Loucy (cell line): ENCODE measurements around the gene SLC9A6.

Experiments used
- H2AFZ ChIP-seq: fragments of 200-600 bp; sonication (generic); 2 replicates; pipeline ENCODE4 v1.6.0; 2016; ENCODE audit warnings: antibody characterized with exemption, mild to moderate bottlenecking, low read length, moderate library complexity
- H3F3A ChIP-seq: fragments of 200-600 bp; 2 replicates; pipeline ENCODE4 v1.6.0; 2016; ENCODE audit warnings: antibody characterized with exemption, low read depth, mild to moderate bottlenecking
- H3K27me3 ChIP-seq: fragments of 200-600 bp; sonication (generic); 2 replicates; pipeline ENCODE4 v1.6.1; 2014; ENCODE audit warnings: low read length, mild to moderate bottlenecking; ENCODE audit not compliant: insufficient read depth, poor library complexity, severe bottlenecking
- H3K36me3 ChIP-seq: fragments of 200-600 bp; sonication (generic); 2 replicates; pipeline ENCODE4 v1.6.1; 2016; ENCODE audit warnings: low read length; ENCODE audit not compliant: insufficient read depth
- H3K4me1 ChIP-seq: fragments of 200-600 bp; sonication (generic); 2 replicates; pipeline ENCODE4 v1.5.1; 2014; ENCODE audit warnings: low read length, mild to moderate bottlenecking; ENCODE audit not compliant: insufficient read depth, poor library complexity, severe bottlenecking
- H3K4me2 ChIP-seq: fragments of 200-600 bp; sonication (generic); 2 replicates; pipeline ENCODE4 v1.6.0; 2014; ENCODE audit warnings: antibody characterized with exemption, low read length, low read depth, mild to moderate bottlenecking; ENCODE audit not compliant: poor library complexity, severe bottlenecking
- H3K4me3 ChIP-seq: fragments of 200-600 bp; sonication (generic); 2 replicates; pipeline ENCODE4 v1.5.1; 2014; ENCODE audit warnings: low read length, mild to moderate bottlenecking, mixed read lengths; ENCODE audit not compliant: poor library complexity, severe bottlenecking
- H3K79me2 ChIP-seq: fragments of 200-600 bp; sonication (generic); 2 replicates; pipeline ENCODE4 v1.6.1; 2014; ENCODE audit warnings: low read length; ENCODE audit not compliant: insufficient read depth
- H3K9ac ChIP-seq: fragments of 200-600 bp; sonication (generic); 2 replicates; pipeline ENCODE4 v1.6.0; 2014; ENCODE audit warnings: mild to moderate bottlenecking, low read depth, low read length, moderate library complexity; ENCODE audit not compliant: poor library complexity, severe bottlenecking
- H3K9me2 ChIP-seq: fragments of 200-600 bp; sonication (generic); replicated peaks from 2 replicates; pipeline ENCODE4 v1.6.1; 2016; ENCODE audit warnings: low read depth, low read length, mixed read lengths
- H3K9me3 ChIP-seq: fragments of 200-600 bp; sonication (generic); 2 replicates; pipeline ENCODE4 v1.6.1; 2014; ENCODE audit warnings: mild to moderate bottlenecking, antibody characterized with exemption, low read length, low read depth; ENCODE audit not compliant: insufficient read depth
- H4K20me1 ChIP-seq: fragments of 200-600 bp; sonication (generic); 2 replicates; pipeline ENCODE4 v1.6.0; 2014; ENCODE audit warnings: antibody characterized with exemption, low read length, mild to moderate bottlenecking; ENCODE audit not compliant: insufficient read depth, poor library complexity, severe bottlenecking
- CTCF ChIP-seq: fragments of 200-600 bp; sonication (generic); conservative IDR thresholded peaks from 2 replicates; pipeline ENCODE4 v1.5.1; 2014; ENCODE audit warnings: mild to moderate bottlenecking, antibody characterized with exemption, low read length
- EZH2phosphoT487 ChIP-seq: fragments of 200-600 bp; IDR thresholded peaks from 2 replicates; pipeline ENCODE4 v1.6.1; 2018; ENCODE audit warnings: antibody characterized with exemption, mild to moderate bottlenecking, moderate library complexity, borderline replicate concordance

Gene SLC9A6

GRCh38 chrX:136035663-136036062, 50.4 kb downstream of the SLC9A6 start:
- Histone ChIP-seq H2AFZ (no peak overlapping the region), H3K4me2 (no peak overlapping the region), H3K4me1 (no peaks in the 10 kb centered on the region), H3K4me3 (no peak overlapping the region), H3F3A (no peaks in the 10 kb centered on the region), H3K36me3 (no peaks in the 10 kb centered on the region; the same call in 1 of the 2 replicates), H4K20me1 (no peaks in the 10 kb centered on the region), H3K9me3 (no peaks in the 10 kb centered on the region), H3K27me3 (no peaks in the 10 kb centered on the region), H3K79me2 (no peaks in the 10 kb centered on the region), H3K9me2 (no peaks in the 10 kb centered on the region), H3K9ac (no peak overlapping the region)
- TF ChIP-seq CTCF (no peak), EZH2phosphoT487 (no peak)

GRCh38 chrX:136039485-136039884, 54.2 kb downstream of the SLC9A6 start:
- Histone ChIP-seq H3K27me3 (no peaks in the 10 kb centered on the region), H3K4me1 (no peaks in the 10 kb centered on the region), H3K4me2 (no peak overlapping the region), H3K9me2 (no peaks in the 10 kb centered on the region), H3K4me3 (no peak overlapping the region), H3F3A (no peaks in the 10 kb centered on the region), H4K20me1 (no peaks in the 10 kb centered on the region), H3K36me3 (no peaks in the 10 kb centered on the region; the same call in 1 of the 2 replicates), H3K9ac (no peak overlapping the region), H2AFZ (no peak overlapping the region), H3K9me3 (no peaks in the 10 kb centered on the region), H3K79me2 (no peaks in the 10 kb centered on the region)
- TF ChIP-seq EZH2phosphoT487, result no peak

- no peak overlapping the region for H3K4me3 ChIP-seq
- H3K9me3 ChIP-seq, result no peaks in the 10 kb centered on the region
- H3K36me3 ChIP-seq, result no peaks in the 10 kb centered on the region; the same call in 1 of the 2 replicates
- no peaks in the 10 kb centered on the region for H3K4me1 ChIP-seq
- TF ChIP-seq CTCF, result no peak
- no peak for TF ChIP-seq EZH2phosphoT487
- H3F3A ChIP-seq, result no peaks in the 10 kb centered on the region
- H3K27me3 ChIP-seq, result no peaks in the 10 kb centered on the region
- H3K4me2 ChIP-seq, result no peak overlapping the region
- H4K20me1 ChIP-seq, result no peaks in the 10 kb centered on the region
- no peaks in the 10 kb centered on the region for H3K9me2 ChIP-seq
- no peak overlapping the region for H3K9ac ChIP-seq
- no peaks in the 10 kb centered on the region for H3K79me2 ChIP-seq
- no peak overlapping the region for H2AFZ ChIP-seq
Measured at GRCh38 chrX:136039968-136040367, 54.7 kb downstream of the SLC9A6 start.

- Histone ChIP-seq H3K4me2 (no peak overlapping the region), H3K36me3 (no peaks in the 10 kb centered on the region; the same call in 1 of the 2 replicates), H3F3A (no peaks in the 10 kb centered on the region), H3K9ac (no peak overlapping the region), H4K20me1 (no peaks in the 10 kb centered on the region), H3K9me3 (no peaks in the 10 kb centered on the region), H3K27me3 (no peaks in the 10 kb centered on the region), H3K4me1 (no peaks in the 10 kb centered on the region), H3K4me3 (no peak overlapping the region), H3K79me2 (no peaks in the 10 kb centered on the region), H2AFZ (no peak overlapping the region), H3K9me2 (no peaks in the 10 kb centered on the region)
- no peak for TF ChIP-seq CTCF
- no peak for TF ChIP-seq EZH2phosphoT487
Measured at GRCh38 chrX:136041254-136041812, 56.1 kb downstream of the SLC9A6 start.
